Lower lobe of right lung (tissue), 2 donors: ENCODE measurements around the gene TBXT. TPM values are rescaled to one million over a fixed set of nuclear protein-coding genes. Genes with fewer than 3 reads are reported as not detected.

Experiments
- ATAC-seq, 2 donors: fragments of 200-7000 bp; cut with Tn5 transposase; one replicate each; pipeline ENCODE4 v1.9.1; 2020 to 2022; ENCODE audit warnings: mild to moderate bottlenecking in 2 of 2, moderate library complexity in 2 of 2
- DNase-seq: peaks from one replicate; pipeline ENCODE4 v3.0.0-alpha.2; 2020
- H3K27ac ChIP-seq: fragments of 200-600 bp; one replicate; pipeline ENCODE4 v1.8.0; 2022
- H3K27me3 ChIP-seq: fragments of 200-600 bp; one replicate; pipeline ENCODE4 v1.8.0; 2022; ENCODE audit warnings: low read depth
- H3K36me3 ChIP-seq: fragments of 200-600 bp; one replicate; pipeline ENCODE4 v1.8.0; 2022; ENCODE audit warnings: mild to moderate bottlenecking
- H3K4me1 ChIP-seq: fragments of 200-600 bp; one replicate; pipeline ENCODE4 v1.8.0; 2022
- H3K4me3 ChIP-seq: fragments of 200-600 bp; one replicate; pipeline ENCODE4 v1.8.0; 2022; ENCODE audit warnings: mild to moderate bottlenecking
- H3K9me3 ChIP-seq: fragments of 200-600 bp; one replicate; pipeline ENCODE4 v1.8.0; 2022
- intact Hi-C: fragments of 100-400 bp; cut with DNase I; formaldehyde crosslinking; loops from one replicate; pipeline ENCODE4 v1.11.0; 2022
- long read RNA-seq: library from polyadenylated mRNA; unstranded; transcript quantifications from one replicate; pipeline ENCODE4 v2.0.0, GENCODE V29; 2021
- total RNA-seq: library from RNA; stranded (reverse); fragmentation: NEBNext Ultra II Directional; extraction: Animal tissue kit (Norgen Biotek cat#: 25700); gene quantifications from one replicate; pipeline ENCODE4 v1.2.1, GENCODE V29; 2021
- TF ChIP-seq, protein P1 (sequence below): fragments of 200-600 bp; IDR thresholded peaks from one replicate; pipeline ENCODE4 v1.8.0; 2022; ENCODE audit warnings: antibody characterized with exemption, mild to moderate bottlenecking
- donor health status: DM: no; HTN: yes; CAD: no; lungs with severe emphysema.

TBXT gene, protein sequence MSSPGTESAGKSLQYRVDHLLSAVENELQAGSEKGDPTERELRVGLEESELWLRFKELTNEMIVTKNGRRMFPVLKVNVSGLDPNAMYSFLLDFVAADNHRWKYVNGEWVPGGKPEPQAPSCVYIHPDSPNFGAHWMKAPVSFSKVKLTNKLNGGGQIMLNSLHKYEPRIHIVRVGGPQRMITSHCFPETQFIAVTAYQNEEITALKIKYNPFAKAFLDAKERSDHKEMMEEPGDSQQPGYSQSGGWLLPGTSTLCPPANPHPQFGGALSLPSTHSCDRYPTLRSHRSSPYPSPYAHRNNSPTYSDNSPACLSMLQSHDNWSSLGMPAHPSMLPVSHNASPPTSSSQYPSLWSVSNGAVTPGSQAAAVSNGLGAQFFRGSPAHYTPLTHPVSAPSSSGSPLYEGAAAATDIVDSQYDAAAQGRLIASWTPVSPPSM
- total RNA-seq, result not detected
- long read RNA-seq, result 0 reads

DNA sequence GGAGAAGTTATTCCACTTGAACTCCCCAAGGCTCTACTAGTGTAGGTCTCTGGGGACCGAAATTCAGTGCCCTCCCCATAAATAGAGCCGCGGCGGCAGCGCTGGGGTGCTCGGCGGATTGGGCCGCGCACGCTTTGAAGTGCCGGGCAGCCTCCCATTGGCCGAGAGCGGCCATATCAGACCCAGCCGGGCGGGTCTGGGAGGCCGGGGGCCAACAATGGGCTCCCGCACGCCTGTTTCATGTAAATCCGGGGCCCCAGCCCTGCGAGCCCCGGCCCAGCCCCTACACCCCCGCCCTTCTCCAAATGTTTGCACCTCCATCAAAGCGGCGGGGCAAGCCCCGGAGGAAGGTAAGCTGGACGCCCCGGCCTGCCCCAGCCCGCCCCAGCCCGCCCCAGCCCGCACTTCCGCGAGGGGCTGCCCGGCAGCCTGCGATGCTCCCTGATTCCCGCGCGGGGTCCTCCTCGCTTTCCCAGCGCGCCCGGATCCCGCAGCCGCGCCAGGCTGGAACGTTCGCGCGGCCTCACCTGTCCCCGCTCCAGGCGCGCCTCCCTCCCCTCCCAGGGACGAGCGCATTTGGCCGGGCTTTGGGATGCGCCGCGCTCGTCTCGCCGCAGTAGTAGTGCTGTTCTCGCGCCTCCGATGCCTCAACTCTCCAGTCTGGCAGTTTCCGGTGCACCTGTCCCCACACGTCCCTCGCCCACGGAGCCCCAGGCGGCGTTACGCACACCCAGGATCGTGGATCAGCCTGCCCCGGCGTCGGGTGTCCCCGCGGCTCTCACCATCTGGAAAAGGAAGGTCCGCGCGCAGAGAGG lies at the start of gene TBXT:
TBXT (minus strand) TSS at position 51 of the 815 bp plus-strand sequence. CDS start 260 bp downstream, outside the sequence.
- H3K4me3 ChIP-seq, result peak within 1 kb of the TSS; percentile 33
- peak in 1 of 2 donors; percentile 22 for ATAC-seq

DNA sequence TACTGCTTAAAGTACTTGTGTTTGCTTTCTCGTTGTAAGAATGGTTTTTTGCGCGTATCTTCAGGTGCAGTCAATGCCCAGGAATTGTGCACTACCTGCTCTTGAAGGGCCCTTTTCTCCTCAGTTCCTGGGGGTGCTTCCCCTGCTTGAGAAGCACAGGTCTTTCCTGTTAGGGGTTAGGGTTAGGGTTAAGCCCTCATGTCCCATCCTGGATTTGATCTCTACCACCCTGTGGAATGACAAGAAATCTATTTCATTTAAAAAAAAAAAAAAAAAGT lies 39.6 kb upstream of the TBXT start:
- H3K27ac ChIP-seq, result no peak overlapping the region
- H3K4me3 ChIP-seq, result no peak overlapping the region
- no peaks in the 10 kb centered on the region for H3K27me3 ChIP-seq
- TF ChIP-seq, protein P1, sequence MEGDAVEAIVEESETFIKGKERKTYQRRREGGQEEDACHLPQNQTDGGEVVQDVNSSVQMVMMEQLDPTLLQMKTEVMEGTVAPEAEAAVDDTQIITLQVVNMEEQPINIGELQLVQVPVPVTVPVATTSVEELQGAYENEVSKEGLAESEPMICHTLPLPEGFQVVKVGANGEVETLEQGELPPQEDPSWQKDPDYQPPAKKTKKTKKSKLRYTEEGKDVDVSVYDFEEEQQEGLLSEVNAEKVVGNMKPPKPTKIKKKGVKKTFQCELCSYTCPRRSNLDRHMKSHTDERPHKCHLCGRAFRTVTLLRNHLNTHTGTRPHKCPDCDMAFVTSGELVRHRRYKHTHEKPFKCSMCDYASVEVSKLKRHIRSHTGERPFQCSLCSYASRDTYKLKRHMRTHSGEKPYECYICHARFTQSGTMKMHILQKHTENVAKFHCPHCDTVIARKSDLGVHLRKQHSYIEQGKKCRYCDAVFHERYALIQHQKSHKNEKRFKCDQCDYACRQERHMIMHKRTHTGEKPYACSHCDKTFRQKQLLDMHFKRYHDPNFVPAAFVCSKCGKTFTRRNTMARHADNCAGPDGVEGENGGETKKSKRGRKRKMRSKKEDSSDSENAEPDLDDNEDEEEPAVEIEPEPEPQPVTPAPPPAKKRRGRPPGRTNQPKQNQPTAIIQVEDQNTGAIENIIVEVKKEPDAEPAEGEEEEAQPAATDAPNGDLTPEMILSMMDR, result no peak
- no peaks in the 10 kb centered on the region for H3K4me1 ChIP-seq
- no peak for DNase-seq
- ATAC-seq, result no peak
- H3K36me3 ChIP-seq, result no peaks in the 10 kb centered on the region
- H3K9me3 ChIP-seq, result no peaks in the 10 kb centered on the region
- intact Hi-C loops, result no loop called here

More for the DNA sequence above, at the start of gene TBXT:
- intact Hi-C loops, result no loop called here
- TF ChIP-seq, protein P1, result no peak
- Histone ChIP-seq H3K27ac (no peak within 1 kb of the TSS), H3K4me1 (no peaks in the 10 kb centered on the region), H3K27me3 (peaks cover 98% of the 10 kb centered on the region), H3K9me3 (no peaks in the 10 kb centered on the region), H3K36me3 (no peaks in the 10 kb centered on the region)
- DNase-seq, result no peak

DNA sequence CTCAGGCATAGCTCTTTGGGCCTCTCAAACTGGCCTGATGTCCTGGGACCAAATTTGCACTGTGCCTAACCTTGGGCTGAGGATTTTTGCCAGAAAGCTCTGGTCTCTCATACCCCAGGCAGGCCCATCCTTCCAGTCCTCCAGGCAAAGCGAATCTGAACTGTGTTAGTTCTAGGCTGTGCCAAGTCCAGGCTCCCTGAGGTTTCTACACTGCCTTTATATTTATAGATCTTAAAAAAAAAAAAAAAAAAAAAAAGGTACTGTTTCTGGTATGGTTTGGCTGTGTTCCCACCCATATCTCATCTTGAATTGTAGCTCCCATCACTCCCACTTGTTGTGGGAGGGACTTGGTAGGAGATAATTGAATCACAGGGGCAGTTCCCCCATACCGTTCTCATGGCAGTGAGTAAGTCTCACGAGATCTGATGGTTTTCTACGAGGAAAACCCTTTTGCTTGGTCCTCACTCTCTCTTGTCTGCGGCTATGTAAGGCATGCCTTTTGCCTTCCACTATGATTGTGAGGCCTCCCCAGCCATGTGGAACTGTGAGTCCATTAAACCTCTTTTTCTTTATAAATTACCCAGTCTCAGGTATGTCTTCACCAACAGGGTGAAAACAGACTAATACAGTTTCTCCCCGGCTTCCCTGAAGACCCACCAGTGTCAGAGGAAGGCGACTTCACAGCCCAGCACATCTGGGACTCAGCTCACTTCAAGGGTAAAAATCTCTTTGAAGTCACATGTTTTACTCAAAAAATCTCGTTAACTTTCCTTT lies 39.0 kb upstream of the TBXT start:
- DNase-seq (no peak), ATAC-seq (no peak)
- TF ChIP-seq, protein P1, result no peak
- no peaks in the 10 kb centered on the region for H3K27me3 ChIP-seq
- intact Hi-C loops, result no loop called here
- no peak overlapping the region for H3K27ac ChIP-seq
- no peak overlapping the region for H3K4me3 ChIP-seq
- H3K9me3 ChIP-seq, result no peaks in the 10 kb centered on the region
- no peaks in the 10 kb centered on the region for H3K4me1 ChIP-seq
- no peaks in the 10 kb centered on the region for H3K36me3 ChIP-seq

GRCh38 chr6:166206066-166206465 lies 38.4 kb upstream of the TBXT start:
- no peaks in the 10 kb centered on the region for H3K4me1 ChIP-seq
- TF ChIP-seq, protein P1, result no peak
- H3K36me3 ChIP-seq, result no peaks in the 10 kb centered on the region
- intact Hi-C loops, result no loop called here
- H3K4me3 ChIP-seq, result no peak overlapping the region
- no peak for ATAC-seq
- H3K9me3 ChIP-seq, result no peaks in the 10 kb centered on the region
- no peaks in the 10 kb centered on the region for H3K27me3 ChIP-seq
- DNase-seq, result no peak
- H3K27ac ChIP-seq, result no peak overlapping the region
